CD14-positive monocyte (primary cell): ENCODE results near the gene HINT3. TPM values are rescaled to one million over a fixed set of nuclear protein-coding genes. Genes with fewer than 3 reads are reported as not detected.

Experiments
- DNase-seq, 3 donors: peaks; one replicate each; pipeline ENCODE4 v3.0.0-alpha.2; 2011 to 2022
- H2AFZ ChIP-seq: 2 replicates; pipeline ENCODE4 v1.6.0; 2012; ENCODE audit warnings: mild to moderate bottlenecking, low read depth, low read length, inconsistent platforms; ENCODE audit not compliant: insufficient read depth, poor library complexity, severe bottlenecking
- H3K27ac ChIP-seq, 2 donors: 1 replicate in 1 of 2; 2 replicates in 1 of 2; pipeline ENCODE4 v1.5.1; 2012 to 2013; ENCODE audit warnings: low read length in 2 of 2, control low read depth in 1 of 2, inconsistent platforms in 1 of 2, low read depth in 1 of 2, mild to moderate bottlenecking in 1 of 2
- H3K27me3 ChIP-seq, 2 donors: one replicate each; pipeline versions ENCODE4 v1.6.0 to v1.6.1; 2011 to 2013; ENCODE audit warnings: low read length in 2 of 2; ENCODE audit not compliant: control insufficient read depth in 2 of 2, insufficient read depth in 2 of 2
- H3K36me3 ChIP-seq, 2 donors: replicated peaks in 1 of 2; 1 replicate in 1 of 2; 2 replicates in 1 of 2; pipeline versions ENCODE4 v1.5.1 to v1.6.1; 2012 to 2013; ENCODE audit warnings: low read length in 2 of 2, control low read depth in 1 of 2, inconsistent platforms in 1 of 2, mild to moderate bottlenecking in 1 of 2; ENCODE audit not compliant: insufficient read depth in 2 of 2, control insufficient read depth in 1 of 2
- H3K4me1 ChIP-seq, 2 donors: 1 replicate in 1 of 2; 2 replicates in 1 of 2; pipeline versions ENCODE4 v1.5.1 to v1.6.1; 2012 to 2013; ENCODE audit warnings: low read length in 2 of 2, control low read depth in 1 of 2, inconsistent platforms in 1 of 2, mild to moderate bottlenecking in 1 of 2, moderate library complexity in 1 of 2; ENCODE audit not compliant: insufficient read depth in 2 of 2, control insufficient read depth in 1 of 2
- H3K4me2 ChIP-seq: replicated peaks from 2 replicates; pipeline ENCODE3; 2012; ENCODE audit warnings: low read length, moderate library complexity, mild to moderate bottlenecking; ENCODE audit not compliant: poor library complexity, severe bottlenecking; ENCODE audit errors: extremely low read depth
- H3K4me3 ChIP-seq, 3 experiments: fragments of 200-600 bp in 1 of 3; sonication (generic) in 1 of 3; replicated peaks in 1 of 3; 1 replicate in 2 of 3; 2 replicates in 1 of 3; pipeline ENCODE4 v1.5.1; 2011 to 2013; ENCODE audit warnings: low read length in 3 of 3, mild to moderate bottlenecking in 3 of 3, control low read depth in 2 of 3, low read depth in 2 of 3, inconsistent platforms in 1 of 3, moderate library complexity in 1 of 3
- H3K79me2 ChIP-seq: 2 replicates; pipeline ENCODE4 v1.6.0; 2012; ENCODE audit warnings: mild to moderate bottlenecking, control low read depth, inconsistent platforms, low read length, moderate library complexity; ENCODE audit not compliant: insufficient read depth
- H3K9ac ChIP-seq: 2 replicates; pipeline ENCODE4 v1.6.0; 2017; ENCODE audit warnings: low read length, mild to moderate bottlenecking; ENCODE audit not compliant: insufficient read depth, poor library complexity, severe bottlenecking
- H3K9me3 ChIP-seq, 2 donors: replicated peaks in 1 of 2; 1 replicate in 1 of 2; 2 replicates in 1 of 2; pipeline versions ENCODE4 v1.5.1 to v1.6.1; 2012 to 2013; ENCODE audit warnings: low read length in 2 of 2, control low read depth in 1 of 2; ENCODE audit not compliant: control insufficient read depth in 1 of 2, insufficient read depth in 1 of 2
- H4K20me1 ChIP-seq: 2 replicates; pipeline ENCODE4 v1.6.0; 2012; ENCODE audit warnings: mild to moderate bottlenecking, low read length, control low read depth, moderate library complexity; ENCODE audit not compliant: insufficient read depth
- H3K27ac Mint-ChIP-seq, 7 donors: one replicate each; pipeline ENCODE4 v1.8.0; 2020; ENCODE audit warnings: mild to moderate bottlenecking in 7 of 7, mixed read lengths in 7 of 7, moderate library complexity in 6 of 7, inconsistent platforms in 2 of 7
- H3K27me3 Mint-ChIP-seq, 3 donors: one replicate each; pipeline ENCODE4 v1.8.0; 2021 to 2022; ENCODE audit warnings: low read depth in 3 of 3, mild to moderate bottlenecking in 3 of 3, mixed read lengths in 3 of 3, moderate library complexity in 3 of 3, inconsistent platforms in 1 of 3
- H3K36me3 Mint-ChIP-seq, 2 donors: one replicate each; pipeline ENCODE4 v1.8.0; 2020; ENCODE audit warnings: mixed read lengths in 2 of 2, inconsistent platforms in 1 of 2, mild to moderate bottlenecking in 1 of 2
- H3K4me1 Mint-ChIP-seq: one replicate; pipeline ENCODE4 v1.8.0; 2020; ENCODE audit warnings: mild to moderate bottlenecking, mixed read lengths
- H3K4me3 Mint-ChIP-seq, 2 donors: one replicate each; pipeline ENCODE4 v1.8.0; 2020; ENCODE audit warnings: mild to moderate bottlenecking in 2 of 2, mixed read lengths in 2 of 2, moderate library complexity in 1 of 2
- H3K9me3 Mint-ChIP-seq, 7 donors: one replicate each; pipeline ENCODE4 v1.8.0; 2020 to 2022; ENCODE audit warnings: mixed read lengths in 7 of 7, mild to moderate bottlenecking in 6 of 7, moderate library complexity in 6 of 7, inconsistent platforms in 2 of 7
- CTCF ChIP-seq: fragments of 200-600 bp; IDR thresholded peaks from one replicate; pipeline ENCODE4 v1.8.0; 2022; ENCODE audit warnings: antibody characterized with exemption, mild to moderate bottlenecking
- WGBS: methylation state at CpG from one replicate; pipeline ENCODE4 v1.1.5; 2013; ENCODE audit warnings: missing lambda C conversion rate; ENCODE audit not compliant: insufficient coverage; 5-methylcytosine and 5-hydroxymethylcytosine counted together
- intact Hi-C, 2 donors: fragments of 100-400 bp; cut with micrococcal nuclease; formaldehyde crosslinking; loops; one replicate each; pipeline versions ENCODE4 v1.15.0 to v1.15.1; 2023
- polyA plus RNA-seq, 3 donors: library from polyadenylated mRNA; depleted of rRNA in 1 of 3; unstranded in 2 of 3; stranded (reverse) in 1 of 3; fragments of 300-500 nt in 2 of 3; fragments of >200 nt in 1 of 3; fragmentation: Illumina TruSeq in 2 of 3; gene quantifications; 1 replicate in 2 of 3; 2 replicates in 1 of 3; pipeline ENCODE4 v1.2.3, GENCODE V29; 2012 to 2021

The HINT3 gene
- polyA plus RNA-seq, 3 donors = 5.3 to 18.0 (median 12.3) TPM

- intact Hi-C loops = loop anchor here (5.0 to 10.0 kb wide), 3 partner anchors 675 to 1125 kb away; partner anchors contain the start of gene RSPO3 (in 1 of the 2)
- TF ChIP-seq CTCF = no peak
- no peaks in the 10 kb centered on the region for H3K9me3 Mint-ChIP-seq
- peaks cover 15 to 16% of the 10 kb centered on the region in 2 donors for H3K4me1 ChIP-seq
- H3K4me3 Mint-ChIP-seq = no peak overlapping the region
- peaks cover 2 to 6% of the 10 kb centered on the region in 2 donors for H3K36me3 Mint-ChIP-seq
- H3K27ac ChIP-seq = no peak overlapping the region
- peaks cover 8% of the 10 kb centered on the region for H3K4me1 Mint-ChIP-seq
- no peak overlapping the region for H3K4me3 ChIP-seq
- peaks cover 0 to 1% of the 10 kb centered on the region in 2 donors for H3K36me3 ChIP-seq
- H3K27ac Mint-ChIP-seq = no peak overlapping the region
- 94% methylated on average over 3 of the region's 3 CpGs for WGBS
- no peak overlapping the region for H2AFZ ChIP-seq
- H3K27me3 ChIP-seq = no peaks in the 10 kb centered on the region
- H3K9me3 ChIP-seq = no peaks in the 10 kb centered on the region
- H3K27me3 Mint-ChIP-seq = peaks cover 0 to 2% (median 0%) of the 10 kb centered on the region in 3 donors
- no peak overlapping the region for H3K4me2 ChIP-seq
- DNase-seq = no peak
- no peak overlapping the region for H3K9ac ChIP-seq
- no peaks in the 10 kb centered on the region for H4K20me1 ChIP-seq
- peaks cover 16% of the 10 kb centered on the region for H3K79me2 ChIP-seq
Measured at GRCh38 chr6:125989631-125990030, 33.1 kb downstream of the HINT3 start.

- Histone ChIP-seq H3K4me1 (peaks cover 7 to 9% of the 10 kb centered on the region in 2 donors), H3K27me3 (no peaks in the 10 kb centered on the region)
Measured at GRCh38 chr6:125991653-125992052, 35.1 kb downstream of the HINT3 start.

More at GRCh38 chr6:125991653-125992052, 35.1 kb downstream of the HINT3 start:
- H3K9me3 ChIP-seq = no peaks in the 10 kb centered on the region
- DNase-seq = no peak
- H3K27ac Mint-ChIP-seq = no peak overlapping the region
- intact Hi-C loops = loop anchor here in 1 of 2 donors (10.0 kb wide), 1 partner anchor 1123 kb away; the partner anchor contains the start of gene RSPO3
- no peak overlapping the region for H3K4me2 ChIP-seq
- H3K79me2 ChIP-seq = peaks cover 13% of the 10 kb centered on the region
- H3K9me3 Mint-ChIP-seq = no peaks in the 10 kb centered on the region
- peaks cover 11% of the 10 kb centered on the region for H3K4me1 Mint-ChIP-seq
- H3K36me3 ChIP-seq = peaks cover 0 to 4% of the 10 kb centered on the region in 2 donors
- H4K20me1 ChIP-seq = no peaks in the 10 kb centered on the region
- no peak overlapping the region for H3K9ac ChIP-seq
- H2AFZ ChIP-seq = no peak overlapping the region
- TF ChIP-seq CTCF = no peak
- H3K4me3 ChIP-seq = no peak overlapping the region
- H3K36me3 Mint-ChIP-seq = peaks cover 3 to 8% of the 10 kb centered on the region in 2 donors
- peaks cover 0 to 2% (median 0%) of the 10 kb centered on the region in 3 donors for H3K27me3 Mint-ChIP-seq
- H3K4me3 Mint-ChIP-seq = no peak overlapping the region
- no peak overlapping the region for H3K27ac ChIP-seq
- WGBS = no CpG with 5 or more reads among the region's 1 CpG
